HG03045 (cell line): ENCODE results near the gene ZNF485.
"Not testable (repeated sequence)": the region's sequence is repeated elsewhere in the genome, so short reads cannot be mapped to it uniquely, and the experiment has no call there.

ENCODE experiments used
- ATAC-seq: cut with Tn5 transposase; IDR thresholded peaks from one replicate; pipeline ENCODE4 v1.9.1; 2021; ENCODE audit warnings: mild to moderate bottlenecking, moderate library complexity; ENCODE audit not compliant: unreplicated experiment

Gene ZNF485

GRCh38 chr10:43606323-43607198 is at the start of gene ZNF485:
ZNF485 (plus strand) TSS chr10:43606438; CDS start chr10:43607051, 613 bp downstream.
- ATAC-seq = peak; percentile 99

DNA sequence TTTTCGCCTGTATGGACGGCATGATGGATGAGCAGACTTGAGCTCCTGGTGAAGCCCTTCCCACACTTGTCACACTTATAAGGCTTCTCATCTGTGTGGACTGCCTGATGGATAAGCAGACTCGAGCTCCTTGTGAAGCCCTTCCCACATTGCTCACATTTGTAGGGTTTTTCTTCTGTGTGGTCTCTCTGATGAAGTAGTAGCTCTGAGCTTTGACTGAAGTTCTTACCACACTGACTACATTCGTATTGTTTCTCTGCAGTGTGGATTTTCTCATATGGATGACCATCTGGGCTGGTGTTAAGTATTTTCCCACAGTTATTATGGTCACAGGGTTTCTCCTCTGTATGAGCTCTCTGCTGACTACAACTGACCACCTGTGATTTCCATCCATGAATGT is 49.0 kb upstream of the ZNF485 start:
- no peak for ATAC-seq

DNA sequence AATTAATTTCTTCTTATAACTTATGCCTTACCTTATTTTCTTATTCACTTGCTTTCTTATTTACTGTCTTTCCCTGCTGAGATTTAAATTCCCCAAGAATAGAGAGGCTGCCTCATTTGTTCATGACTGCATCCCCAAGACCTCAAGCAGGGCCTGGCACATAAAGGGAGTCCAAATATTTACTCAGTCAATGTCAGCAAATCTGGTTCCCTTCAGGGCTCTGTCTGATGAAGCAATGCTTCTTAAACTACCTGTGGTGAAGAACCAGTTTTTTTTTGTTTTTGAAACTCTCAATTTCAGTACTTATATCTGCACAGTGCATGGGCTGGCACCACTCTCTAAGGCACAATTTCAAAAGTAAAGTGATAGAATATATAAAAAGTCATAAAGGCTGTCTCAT is 36.6 kb upstream of the ZNF485 start:
- ATAC-seq = no peak

GRCh38 chr10:43570971-43571370 is 35.3 kb upstream of the ZNF485 start:
- ATAC-seq = no peak

DNA sequence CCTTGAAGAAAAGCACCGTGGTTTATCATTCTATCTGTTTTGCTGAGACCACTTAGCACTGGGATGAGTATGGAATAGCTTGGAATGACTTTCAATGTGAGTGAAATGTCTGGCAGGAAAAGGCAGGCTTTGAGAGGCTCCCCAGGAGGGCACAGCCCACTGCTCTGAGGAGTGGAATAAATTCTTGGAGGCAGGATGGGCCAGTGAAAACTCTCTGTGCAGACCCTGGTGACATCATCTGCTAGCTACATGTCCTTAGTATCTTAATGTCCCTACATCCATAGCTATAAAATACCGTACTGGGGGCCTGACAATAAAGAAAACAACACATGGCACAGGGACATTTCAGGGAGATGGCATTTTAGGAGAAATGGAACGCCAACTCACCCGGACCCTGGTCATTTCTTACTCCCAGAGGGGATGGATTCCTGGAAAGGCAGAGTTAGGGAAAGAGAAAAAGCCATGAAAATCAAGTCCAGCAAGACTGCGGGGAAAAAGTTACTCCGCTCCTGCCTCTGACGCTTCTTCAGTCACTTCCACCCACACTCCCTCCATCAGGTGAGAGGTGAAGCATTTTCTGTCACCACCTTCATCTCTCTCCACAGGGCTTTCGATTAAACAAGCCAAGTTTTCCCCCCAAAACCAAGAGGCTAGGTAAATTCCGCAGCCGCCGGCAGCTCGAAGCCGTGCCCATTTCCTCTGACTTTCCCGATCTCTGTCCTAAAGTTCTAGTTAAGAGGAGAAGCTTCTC is 32.8 kb upstream of the ZNF485 start:
- no peak for ATAC-seq

DNA sequence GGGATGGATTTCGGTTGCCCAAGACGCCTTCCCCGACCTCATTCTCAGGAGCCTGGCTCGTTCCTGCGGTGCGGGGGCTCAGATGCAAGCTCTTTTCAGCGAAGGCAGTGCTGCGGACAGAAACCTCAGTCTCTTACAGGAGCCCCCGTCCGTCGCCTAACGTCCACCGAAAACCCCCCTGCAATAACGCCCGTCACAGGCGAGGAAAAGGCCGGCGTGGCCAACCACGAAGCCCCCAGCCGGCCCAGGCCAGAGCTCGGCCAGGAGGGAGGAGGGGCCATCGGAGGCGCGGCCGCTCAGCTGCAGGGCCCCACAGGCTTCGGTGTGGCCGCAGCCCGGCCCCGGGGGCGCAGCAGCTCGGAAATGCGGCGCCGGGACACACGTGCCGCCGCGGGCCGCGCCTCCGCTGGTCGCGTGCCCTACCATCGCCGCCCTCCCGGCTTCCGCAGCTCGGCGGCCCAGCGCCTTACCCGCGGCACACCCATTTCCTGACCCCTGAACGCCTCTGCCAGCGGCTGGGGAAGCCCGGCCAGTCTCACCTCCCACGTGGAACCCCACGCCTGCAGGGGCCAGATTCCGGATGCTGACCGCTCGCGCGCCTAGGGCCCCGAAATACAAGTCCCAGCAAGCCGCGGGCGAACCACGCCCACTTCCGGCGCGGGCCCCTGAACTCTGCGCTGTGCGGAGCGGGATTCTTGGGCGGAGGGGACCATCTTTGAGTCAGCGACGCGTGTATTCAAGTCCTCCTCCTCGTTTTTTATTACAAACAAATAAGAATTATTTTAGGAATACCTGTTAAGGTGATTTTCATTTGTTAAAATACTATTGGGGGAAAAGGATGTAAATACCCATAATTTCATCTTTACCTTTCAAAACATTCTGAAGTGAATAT is 32.0 kb upstream of the ZNF485 start, which contains the start of gene ZNF239:
Gene ZNF239, minus strand, starts transcription at position 616 of the 892 bp plus-strand sequence. CDS start 16,537 bp downstream, outside the sequence.
- peak; percentile 82 for ATAC-seq

DNA sequence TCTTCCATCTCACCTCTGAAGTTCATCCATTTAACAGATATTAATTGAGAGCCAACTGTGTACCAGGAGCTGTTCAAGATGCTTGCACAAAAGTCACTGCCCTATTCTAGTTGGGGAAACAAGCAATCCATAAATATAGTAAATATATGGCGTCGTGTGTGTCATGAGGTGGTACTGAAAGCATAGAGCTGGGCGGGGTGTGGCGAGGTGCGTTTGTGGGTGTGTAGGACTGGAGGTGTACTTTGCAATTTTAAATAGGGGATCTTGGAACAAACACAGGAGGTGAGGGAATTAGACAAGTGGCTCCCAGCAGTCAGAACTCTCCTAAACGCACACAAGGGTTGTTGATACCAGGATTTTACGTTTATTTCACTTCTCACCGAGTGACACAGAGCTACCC is 31.3 kb upstream of the ZNF485 start:
- no peak for ATAC-seq

DNA sequence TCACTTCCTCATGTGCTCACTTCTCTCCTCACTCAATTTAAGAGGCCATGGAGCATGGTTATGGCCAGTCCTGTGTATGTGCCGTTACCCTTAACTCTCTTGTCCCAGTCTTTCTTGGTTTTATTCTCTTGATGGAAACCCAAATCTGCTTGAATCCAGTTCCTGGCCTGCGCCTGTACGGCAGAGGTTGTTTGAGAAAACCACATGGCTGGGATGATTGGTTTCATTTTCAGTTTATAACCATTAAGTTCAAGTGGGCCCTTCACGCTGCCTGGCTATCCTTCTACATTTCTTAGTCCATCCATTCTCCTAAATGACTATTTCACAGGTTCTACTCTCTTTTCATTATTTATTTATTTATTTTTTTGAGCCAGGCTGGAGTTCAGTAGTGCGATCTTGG is 30.2 kb upstream of the ZNF485 start:
- no peak for ATAC-seq

- no peak for ATAC-seq
Observed at GRCh38 chr10:43576580-43576979, 29.7 kb upstream of the ZNF485 start.

- no peak for ATAC-seq
Observed at GRCh38 chr10:43584051-43584450, 22.2 kb upstream of the ZNF485 start.

- ATAC-seq = no peak
Observed at GRCh38 chr10:43585046-43585445, 21.2 kb upstream of the ZNF485 start.

DNA sequence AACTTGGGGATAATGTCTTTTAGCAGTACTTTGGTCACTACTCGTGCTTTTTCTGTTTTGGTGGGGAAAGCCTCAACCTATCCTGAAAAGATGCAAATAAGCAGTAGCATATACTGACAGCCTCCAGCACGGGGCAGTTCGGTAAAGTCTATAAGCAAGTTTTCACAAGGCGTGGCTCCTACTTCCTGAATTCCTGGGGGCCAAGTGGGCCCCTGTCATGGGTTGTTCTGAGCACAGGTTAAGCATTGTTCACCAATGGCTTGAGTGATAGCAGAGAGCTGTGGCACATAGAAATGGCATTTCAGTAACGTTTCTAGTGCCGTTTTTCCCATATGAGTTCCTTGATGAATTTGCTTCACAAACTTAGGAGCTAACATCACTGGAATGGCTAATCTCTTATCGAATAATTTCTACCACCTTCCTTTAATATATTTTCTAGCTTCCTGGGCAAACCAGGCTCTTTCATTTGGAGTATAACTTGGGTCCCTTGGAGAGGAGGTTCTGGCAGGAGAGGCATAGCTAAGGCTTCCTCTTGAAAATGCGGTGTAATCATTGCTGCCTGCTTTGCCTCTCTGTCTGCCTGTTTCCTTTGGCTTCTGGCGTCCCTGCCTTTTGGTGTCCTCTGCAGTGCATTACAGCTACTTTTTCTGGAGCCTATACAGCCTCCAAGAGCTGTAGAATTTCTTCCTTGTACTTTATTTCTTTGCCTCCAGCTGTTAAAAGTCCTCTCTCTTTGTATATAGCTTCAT is 20.1 kb upstream of the ZNF485 start:
- no peak for ATAC-seq

GRCh38 chr10:43586730-43587115 is 19.5 kb upstream of the ZNF485 start:
- ATAC-seq = not testable (repeated sequence)

DNA sequence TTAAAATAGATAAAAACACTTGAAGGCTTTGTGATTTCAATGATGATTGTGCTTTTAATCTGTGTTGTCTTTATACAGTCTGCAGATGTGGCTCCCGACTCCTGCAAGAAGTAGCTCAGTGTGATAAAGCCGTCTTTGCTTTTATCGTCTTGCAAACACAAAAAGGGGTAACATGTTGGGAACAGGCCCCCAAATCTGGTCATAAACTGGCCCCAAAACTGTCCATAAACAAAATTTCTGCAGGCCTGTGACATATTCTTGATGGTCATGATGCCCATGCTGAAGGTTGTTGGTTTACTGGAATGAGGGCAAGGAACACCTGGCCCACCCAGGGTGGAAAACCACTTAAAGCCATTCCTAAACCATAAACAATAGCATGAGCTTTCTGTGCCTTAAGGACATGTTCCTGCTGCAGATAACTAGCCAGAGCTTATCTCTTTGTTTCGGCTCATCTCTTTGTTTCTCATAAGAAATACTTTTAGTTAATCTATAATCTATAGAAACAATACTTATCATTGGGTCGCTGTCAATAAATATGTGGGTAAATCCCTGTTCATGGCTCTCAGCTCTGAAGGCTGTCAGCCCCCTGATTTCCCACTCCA is 14.8 kb upstream of the ZNF485 start:
- no peak for ATAC-seq

DNA sequence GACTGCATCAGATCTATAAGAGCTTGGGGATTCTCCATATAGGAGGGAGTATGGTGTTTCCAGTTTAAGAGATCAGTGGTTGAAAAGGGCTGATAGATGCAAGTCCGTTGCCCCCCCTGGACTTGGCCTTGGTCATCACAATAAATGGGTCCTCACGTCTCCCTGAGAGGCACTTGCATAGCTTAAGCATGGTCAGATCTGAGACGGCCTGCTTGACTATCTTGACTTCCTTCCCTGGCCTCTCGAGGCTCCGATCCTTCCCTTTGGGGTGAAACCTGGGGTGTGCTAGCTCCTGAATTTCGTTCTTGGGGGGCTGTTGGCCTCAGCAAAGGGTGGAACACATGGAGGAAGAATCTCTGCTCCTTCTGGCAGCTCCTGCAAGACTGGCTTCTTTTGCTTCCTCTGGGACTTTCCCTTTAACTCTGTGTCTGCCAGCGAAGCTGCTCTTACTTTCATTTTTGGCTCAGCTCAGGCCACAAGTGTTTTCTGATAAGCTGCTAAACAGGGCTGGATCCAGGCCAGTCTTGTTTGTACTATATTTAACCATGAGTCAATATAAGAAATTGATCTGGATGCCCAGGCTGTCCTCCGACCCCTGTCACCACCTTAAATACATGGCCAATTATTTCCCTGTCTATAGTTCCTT is 11.2 kb upstream of the ZNF485 start:
- peak; percentile 96 for ATAC-seq

- ATAC-seq = peak; percentile 43
Observed at GRCh38 chr10:43595739-43596298, 10.4 kb upstream of the ZNF485 start.

DNA sequence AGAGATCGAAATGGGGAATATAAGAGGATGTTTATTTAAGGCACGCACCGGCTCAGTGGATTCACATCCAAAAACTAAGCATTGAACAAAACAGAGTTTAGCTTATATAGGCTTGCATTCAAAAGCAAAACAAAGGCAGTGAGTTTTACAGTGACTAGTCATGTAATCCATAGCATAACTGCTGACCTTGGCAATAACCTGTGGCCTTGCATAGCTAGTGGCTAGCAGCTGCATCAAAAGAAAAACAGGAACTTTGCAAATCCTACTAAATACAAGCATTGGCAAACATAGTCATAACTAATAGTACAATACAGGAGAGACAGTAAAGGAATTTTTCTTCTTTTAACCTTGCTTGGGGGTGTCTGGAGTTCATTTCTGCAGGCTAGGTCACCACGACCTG is 9.7 kb upstream of the ZNF485 start:
- no peak for ATAC-seq

- ATAC-seq = no peak
Observed at GRCh38 chr10:43598446-43598845, 7.8 kb upstream of the ZNF485 start.

DNA sequence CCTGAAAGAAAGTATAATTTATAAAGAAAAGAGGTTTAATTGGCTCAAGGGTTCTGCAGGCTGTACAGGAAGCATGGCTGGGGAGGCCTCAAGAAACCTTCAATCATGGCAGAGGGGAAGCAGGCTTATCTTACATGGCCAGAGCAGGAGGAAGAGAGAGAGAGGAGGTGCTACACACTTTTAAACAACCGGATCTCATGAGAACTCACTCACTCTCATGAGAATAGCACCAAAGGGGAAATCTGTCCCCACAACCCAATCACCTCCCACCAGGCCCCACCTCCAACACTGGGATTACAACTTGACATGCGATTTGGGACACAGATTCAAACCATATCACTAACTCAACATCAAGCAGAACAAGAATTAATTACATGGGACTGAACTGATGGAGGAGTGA is 6.9 kb upstream of the ZNF485 start:
- no peak for ATAC-seq
